Neural progenitor cell (in vitro differentiated cells): Measurements from ENCODE around the gene CASP9. TPM values are rescaled to one million over a fixed set of nuclear protein-coding genes. Genes with fewer than 3 reads are reported as not detected.

ENCODE experiments used
- DNase-seq: peaks from one replicate; pipeline ENCODE4 v3.0.0-alpha.2; 2016; ENCODE audit warnings: low spot score
- H2AFZ ChIP-seq: fragments of 200-600 bp; sonication (generic); replicated peaks from 2 replicates; pipeline ENCODE4 v1.6.1; 2016; ENCODE audit warnings: antibody characterized with exemption
- H3F3A ChIP-seq: fragments of 200-600 bp; sonication (generic); 2 replicates; pipeline ENCODE4 v1.6.1; 2016; ENCODE audit warnings: antibody characterized with exemption, low read depth
- H3K27ac ChIP-seq: fragments of 200-600 bp; sonication (generic); 2 replicates; pipeline ENCODE4 v1.5.1; 2016; ENCODE audit warnings: mild to moderate bottlenecking
- H3K27me3 ChIP-seq: fragments of 200-600 bp; sonication (generic); 2 replicates; pipeline ENCODE4 v1.6.1; 2016; ENCODE audit warnings: mild to moderate bottlenecking, moderate library complexity
- H3K36me3 ChIP-seq: fragments of 200-600 bp; sonication (generic); 2 replicates; pipeline ENCODE4 v1.5.1; 2016
- H3K4me1 ChIP-seq: fragments of 200-600 bp; sonication (generic); 2 replicates; pipeline ENCODE4 v1.6.1; 2016; ENCODE audit warnings: mixed run types
- H3K4me2 ChIP-seq: fragments of 200-600 bp; sonication (generic); 2 replicates; pipeline ENCODE4 v1.6.1; 2016
- H3K4me3 ChIP-seq: fragments of 200-600 bp; sonication (generic); 2 replicates; pipeline ENCODE4 v1.5.1; 2016
- H3K79me2 ChIP-seq: fragments of 200-600 bp; sonication (generic); 2 replicates; pipeline ENCODE4 v1.6.1; 2016; ENCODE audit warnings: low read depth
- H3K9ac ChIP-seq: fragments of 200-600 bp; sonication (generic); 2 replicates; pipeline ENCODE4 v1.6.1; 2016
- H3K9me3 ChIP-seq: fragments of 200-600 bp; sonication (generic); 2 replicates; pipeline ENCODE4 v1.5.1; 2016; ENCODE audit warnings: low read depth
- H4K20me1 ChIP-seq: fragments of 200-600 bp; sonication (generic); 2 replicates; pipeline ENCODE4 v1.6.1; 2016; ENCODE audit warnings: low read depth
- H3K27ac Mint-ChIP-seq: 3 replicates; pipeline ENCODE4 v1.8.0; 2021; ENCODE audit warnings: mixed read lengths
- H3K27me3 Mint-ChIP-seq: 2 replicates; pipeline ENCODE4 v1.8.0; 2022; ENCODE audit warnings: low read depth, mild to moderate bottlenecking, inconsistent platforms, moderate library complexity, mixed read lengths; ENCODE audit not compliant: insufficient read depth
- H3K36me3 Mint-ChIP-seq: 3 replicates; pipeline ENCODE4 v1.8.0; 2021; ENCODE audit warnings: mixed read lengths
- H3K4me1 Mint-ChIP-seq: 3 replicates; pipeline ENCODE4 v1.8.0; 2021; ENCODE audit warnings: mixed read lengths
- H3K4me3 Mint-ChIP-seq: 3 replicates; pipeline ENCODE4 v1.8.0; 2021; ENCODE audit warnings: mild to moderate bottlenecking, moderate library complexity, mixed read lengths
- H3K9me3 Mint-ChIP-seq: 3 replicates; pipeline ENCODE4 v1.8.0; 2020; ENCODE audit warnings: mixed read lengths
- EZH2 ChIP-seq: fragments of 200-600 bp; sonication (generic); IDR thresholded peaks from 2 replicates; pipeline ENCODE4 v1.6.1; 2017; ENCODE audit warnings: antibody characterized with exemption, mild to moderate bottlenecking, moderate library complexity
- EZH2phosphoT487 ChIP-seq: fragments of 200-600 bp; sonication (generic); IDR thresholded peaks from 2 replicates; pipeline ENCODE4 v1.6.1; 2017; ENCODE audit warnings: antibody characterized with exemption
- total RNA-seq: library from RNA; depleted of rRNA; stranded (reverse); fragments of >200 nt; gene quantifications from 2 replicates; pipeline ENCODE4 v1.2.3, GENCODE V29; 2015; ENCODE audit warnings: low replicate concordance
- TF ChIP-seq, protein P1 (sequence below): fragments of 200-600 bp; sonication (generic); IDR thresholded peaks from 2 replicates; pipeline ENCODE4 v1.5.1; 2017; ENCODE audit warnings: antibody characterized with exemption, mild to moderate bottlenecking

The CASP9 gene
- total RNA-seq, 1 donor from 2014 or later, result 12.4 TPM

GRCh38 chr1:15513192-15513591 is 10.8 kb downstream of the CASP9 start:
- Histone ChIP-seq H3K9ac (no peak overlapping the region), H3K27me3 (no peaks in the 10 kb centered on the region), H3K4me3 (no peak overlapping the region), H3K79me2 (no peaks in the 10 kb centered on the region), H4K20me1 (no peaks in the 10 kb centered on the region), H3F3A (no peaks in the 10 kb centered on the region), H2AFZ (no peak overlapping the region), H3K36me3 (no peaks in the 10 kb centered on the region), H3K4me2 (no peak overlapping the region), H3K27ac (no peak overlapping the region), H3K9me3 (no peaks in the 10 kb centered on the region), H3K4me1 (no peaks in the 10 kb centered on the region)
- Mint-ChIP-seq H3K4me3 (no peak overlapping the region), H3K27ac (no peak overlapping the region), H3K36me3 (peaks cover 9% of the 10 kb centered on the region), H3K27me3 (no peaks in the 10 kb centered on the region), H3K4me1 (no peaks in the 10 kb centered on the region), H3K9me3 (no peaks in the 10 kb centered on the region)
- DNase-seq, result no peak
- TF ChIP-seq, protein P1, sequence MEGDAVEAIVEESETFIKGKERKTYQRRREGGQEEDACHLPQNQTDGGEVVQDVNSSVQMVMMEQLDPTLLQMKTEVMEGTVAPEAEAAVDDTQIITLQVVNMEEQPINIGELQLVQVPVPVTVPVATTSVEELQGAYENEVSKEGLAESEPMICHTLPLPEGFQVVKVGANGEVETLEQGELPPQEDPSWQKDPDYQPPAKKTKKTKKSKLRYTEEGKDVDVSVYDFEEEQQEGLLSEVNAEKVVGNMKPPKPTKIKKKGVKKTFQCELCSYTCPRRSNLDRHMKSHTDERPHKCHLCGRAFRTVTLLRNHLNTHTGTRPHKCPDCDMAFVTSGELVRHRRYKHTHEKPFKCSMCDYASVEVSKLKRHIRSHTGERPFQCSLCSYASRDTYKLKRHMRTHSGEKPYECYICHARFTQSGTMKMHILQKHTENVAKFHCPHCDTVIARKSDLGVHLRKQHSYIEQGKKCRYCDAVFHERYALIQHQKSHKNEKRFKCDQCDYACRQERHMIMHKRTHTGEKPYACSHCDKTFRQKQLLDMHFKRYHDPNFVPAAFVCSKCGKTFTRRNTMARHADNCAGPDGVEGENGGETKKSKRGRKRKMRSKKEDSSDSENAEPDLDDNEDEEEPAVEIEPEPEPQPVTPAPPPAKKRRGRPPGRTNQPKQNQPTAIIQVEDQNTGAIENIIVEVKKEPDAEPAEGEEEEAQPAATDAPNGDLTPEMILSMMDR, result no peak
- TF ChIP-seq EZH2phosphoT487 (no peak), EZH2 (no peak)

GRCh38 chr1:15510611-15511405 is 13.2 kb downstream of the CASP9 start:
- no peak overlapping the region for H3K4me3 ChIP-seq
- Mint-ChIP-seq H3K36me3 (peaks cover 5% of the 10 kb centered on the region), H3K4me1 (no peaks in the 10 kb centered on the region), H3K4me3 (no peak overlapping the region), H3K27ac (no peak overlapping the region), H3K9me3 (no peaks in the 10 kb centered on the region), H3K27me3 (no peaks in the 10 kb centered on the region)
- no peak overlapping the region for H3K27ac ChIP-seq
- no peaks in the 10 kb centered on the region for H4K20me1 ChIP-seq
- no peaks in the 10 kb centered on the region for H3K9me3 ChIP-seq
- no peak overlapping the region for H2AFZ ChIP-seq
- TF ChIP-seq EZH2phosphoT487 (no peak), EZH2 (no peak)
- TF ChIP-seq, protein P1, result no peak
- H3K36me3 ChIP-seq, result no peaks in the 10 kb centered on the region
- no peak for DNase-seq
- no peaks in the 10 kb centered on the region for H3K27me3 ChIP-seq
- H3K4me2 ChIP-seq, result no peak overlapping the region
- no peaks in the 10 kb centered on the region for H3K4me1 ChIP-seq
- H3K9ac ChIP-seq, result no peak overlapping the region
- H3F3A ChIP-seq, result no peaks in the 10 kb centered on the region
- H3K79me2 ChIP-seq, result no peaks in the 10 kb centered on the region

- no peaks in the 10 kb centered on the region for H3K4me1 ChIP-seq
Measured at GRCh38 chr1:15509586-15509985, 14.4 kb downstream of the CASP9 start.

More at GRCh38 chr1:15509586-15509985, 14.4 kb downstream of the CASP9 start:
- peaks cover 5% of the 10 kb centered on the region for H3K36me3 Mint-ChIP-seq
- no peaks in the 10 kb centered on the region for H3K9me3 ChIP-seq
- no peaks in the 10 kb centered on the region for H3F3A ChIP-seq
- no peak for DNase-seq
- no peak overlapping the region for H3K27ac ChIP-seq
- no peaks in the 10 kb centered on the region for H4K20me1 ChIP-seq
- no peaks in the 10 kb centered on the region for H3K79me2 ChIP-seq
- H2AFZ ChIP-seq, result no peak overlapping the region
- no peak overlapping the region for H3K27ac Mint-ChIP-seq
- TF ChIP-seq EZH2phosphoT487, result no peak
- TF ChIP-seq, protein P1, result no peak
- no peak for TF ChIP-seq EZH2
- no peak overlapping the region for H3K4me3 ChIP-seq
- H3K9me3 Mint-ChIP-seq, result no peaks in the 10 kb centered on the region
- no peaks in the 10 kb centered on the region for H3K4me1 Mint-ChIP-seq
- H3K4me3 Mint-ChIP-seq, result no peak overlapping the region
- no peak overlapping the region for H3K4me2 ChIP-seq
- no peak overlapping the region for H3K9ac ChIP-seq
- H3K27me3 ChIP-seq, result no peaks in the 10 kb centered on the region
- no peaks in the 10 kb centered on the region for H3K27me3 Mint-ChIP-seq
- no peaks in the 10 kb centered on the region for H3K36me3 ChIP-seq
